Uterus (tissue), 2 donors: Measurements from ENCODE around the gene ACRBP.

Experiments
- POLR2A ChIP-seq, 2 donors: fragments of 450-650 bp; IDR thresholded peaks; one replicate each; pipeline ENCODE4 v1.6.1; 2016; ENCODE audit warnings: antibody characterized with exemption in 2 of 2, mild to moderate bottlenecking in 1 of 2, moderate library complexity in 1 of 2
- TF ChIP-seq, protein P1 (sequence below), 4 experiments: fragments of 200-600 bp in 2 of 4; fragments of 450-650 bp in 2 of 4; sonication (generic) in 2 of 4; IDR thresholded peaks; one replicate each; pipeline ENCODE4 v1.5.1; 2016 to 2019; ENCODE audit warnings: antibody characterized with exemption in 4 of 4, mild to moderate bottlenecking in 2 of 4, moderate library complexity in 1 of 4

DNA sequence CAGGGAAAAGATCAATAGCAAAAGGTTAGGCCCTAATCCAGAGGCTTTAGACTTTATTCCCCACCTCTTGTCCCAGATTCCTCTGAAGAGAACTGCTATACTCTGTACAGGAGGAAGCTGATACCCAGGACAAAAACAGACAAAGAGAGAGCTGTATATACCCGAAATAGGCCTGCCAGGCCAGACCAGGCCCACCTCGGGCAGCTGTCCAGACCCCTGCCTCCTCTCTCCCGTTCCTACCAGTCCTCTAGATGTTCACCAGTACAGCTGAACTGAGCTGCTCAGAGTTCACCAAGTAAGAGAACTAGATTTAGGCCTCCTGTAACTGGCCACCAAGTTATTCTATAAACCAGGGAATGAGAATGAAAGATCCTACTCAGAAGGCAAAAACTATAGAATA lies 44.7 kb downstream of the ACRBP start:
- no peak for TF ChIP-seq POLR2A (IDR thresholded peaks at IDR 0.05)
- TF ChIP-seq, protein P1, sequence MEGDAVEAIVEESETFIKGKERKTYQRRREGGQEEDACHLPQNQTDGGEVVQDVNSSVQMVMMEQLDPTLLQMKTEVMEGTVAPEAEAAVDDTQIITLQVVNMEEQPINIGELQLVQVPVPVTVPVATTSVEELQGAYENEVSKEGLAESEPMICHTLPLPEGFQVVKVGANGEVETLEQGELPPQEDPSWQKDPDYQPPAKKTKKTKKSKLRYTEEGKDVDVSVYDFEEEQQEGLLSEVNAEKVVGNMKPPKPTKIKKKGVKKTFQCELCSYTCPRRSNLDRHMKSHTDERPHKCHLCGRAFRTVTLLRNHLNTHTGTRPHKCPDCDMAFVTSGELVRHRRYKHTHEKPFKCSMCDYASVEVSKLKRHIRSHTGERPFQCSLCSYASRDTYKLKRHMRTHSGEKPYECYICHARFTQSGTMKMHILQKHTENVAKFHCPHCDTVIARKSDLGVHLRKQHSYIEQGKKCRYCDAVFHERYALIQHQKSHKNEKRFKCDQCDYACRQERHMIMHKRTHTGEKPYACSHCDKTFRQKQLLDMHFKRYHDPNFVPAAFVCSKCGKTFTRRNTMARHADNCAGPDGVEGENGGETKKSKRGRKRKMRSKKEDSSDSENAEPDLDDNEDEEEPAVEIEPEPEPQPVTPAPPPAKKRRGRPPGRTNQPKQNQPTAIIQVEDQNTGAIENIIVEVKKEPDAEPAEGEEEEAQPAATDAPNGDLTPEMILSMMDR (IDR thresholded peaks at IDR 0.05) = no peak
